ENCODE results near the gene SPATA20.

Gene SPATA20

GRCh38 chr17:50520483-50520882, 26.5 kb upstream of the SPATA20 start:
- DNase-seq = no peak

GRCh38 chr17:50521514-50521913, 25.5 kb upstream of the SPATA20 start:
- DNase-seq = no peak

- no peak for DNase-seq
Observed at GRCh38 chr17:50522766-50523165, 24.2 kb upstream of the SPATA20 start.

GRCh38 chr17:50523208-50523607, 23.8 kb upstream of the SPATA20 start:
- DNase-seq = peak; percentile 47

GRCh38 chr17:50524838-50525237, 22.1 kb upstream of the SPATA20 start:
- DNase-seq = no peak

GRCh38 chr17:50527155-50527762, 19.7 kb upstream of the SPATA20 start:
- DNase-seq = no peak

GRCh38 chr17:50527949-50528474, 19.0 kb upstream of the SPATA20 start:
- DNase-seq = no peak

GRCh38 chr17:50529849-50530248, 17.1 kb upstream of the SPATA20 start:
- DNase-seq = no peak

- peak; percentile 21 for DNase-seq
Observed at GRCh38 chr17:50531428-50532025, 15.4 kb upstream of the SPATA20 start.

GRCh38 chr17:50532452-50533024, 14.4 kb upstream of the SPATA20 start, which contains the start of gene EPN3:
TSS of gene EPN3 (plus strand) at chr17:50532735. CDS start at chr17:50536557, 3,822 bp downstream.
- no peak for DNase-seq

GRCh38 chr17:50533185-50533584, 13.8 kb upstream of the SPATA20 start:
- no peak for DNase-seq

- DNase-seq = peak; percentile 65
Observed at GRCh38 chr17:50533720-50534148, 13.2 kb upstream of the SPATA20 start.

GRCh38 chr17:50534222-50534978, 12.6 kb upstream of the SPATA20 start:
- no peak for DNase-seq

GRCh38 chr17:50534979-50535326, 12.0 kb upstream of the SPATA20 start:
- DNase-seq = no peak

- no peak for DNase-seq
Observed at GRCh38 chr17:50535407-50535806, 11.6 kb upstream of the SPATA20 start.

GRCh38 chr17:50536683-50537646, 10.0 kb upstream of the SPATA20 start:
- DNase-seq = no peak

- DNase-seq = no peak
Observed at GRCh38 chr17:50537721-50538548, 9.0 kb upstream of the SPATA20 start.

GRCh38 chr17:50538549-50539410, 8.2 kb upstream of the SPATA20 start:
- no peak for DNase-seq

GRCh38 chr17:50539762-50540559, 7.0 kb upstream of the SPATA20 start:
- DNase-seq = no peak
